Jurkat, Clone E6-1 (cell line): ENCODE data around the gene NR0B1. TPM values are rescaled to one million over a fixed set of nuclear protein-coding genes. Genes with fewer than 3 reads are reported as not detected.

Experiments
- DNase-seq: peaks from one replicate; pipeline ENCODE4 v3.0.0-alpha.2; 2011; ENCODE audit warnings: low read depth, low spot score
- H3K4me3 ChIP-seq: 2 replicates; pipeline ENCODE4 v1.5.1; 2011; ENCODE audit warnings: mild to moderate bottlenecking, low read length, control low read depth, moderate library complexity
- polyA plus RNA-seq: library from polyadenylated mRNA; unstranded; fragments of >200 nt; gene quantifications from one replicate; pipeline ENCODE4 v1.2.1, GENCODE V29; 2012; ENCODE audit warnings: missing spikeins; ENCODE audit not compliant: insufficient read length, insufficient read depth

Gene NR0B1, protein sequence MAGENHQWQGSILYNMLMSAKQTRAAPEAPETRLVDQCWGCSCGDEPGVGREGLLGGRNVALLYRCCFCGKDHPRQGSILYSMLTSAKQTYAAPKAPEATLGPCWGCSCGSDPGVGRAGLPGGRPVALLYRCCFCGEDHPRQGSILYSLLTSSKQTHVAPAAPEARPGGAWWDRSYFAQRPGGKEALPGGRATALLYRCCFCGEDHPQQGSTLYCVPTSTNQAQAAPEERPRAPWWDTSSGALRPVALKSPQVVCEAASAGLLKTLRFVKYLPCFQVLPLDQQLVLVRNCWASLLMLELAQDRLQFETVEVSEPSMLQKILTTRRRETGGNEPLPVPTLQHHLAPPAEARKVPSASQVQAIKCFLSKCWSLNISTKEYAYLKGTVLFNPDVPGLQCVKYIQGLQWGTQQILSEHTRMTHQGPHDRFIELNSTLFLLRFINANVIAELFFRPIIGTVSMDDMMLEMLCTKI
- not detected for polyA plus RNA-seq

DNA sequence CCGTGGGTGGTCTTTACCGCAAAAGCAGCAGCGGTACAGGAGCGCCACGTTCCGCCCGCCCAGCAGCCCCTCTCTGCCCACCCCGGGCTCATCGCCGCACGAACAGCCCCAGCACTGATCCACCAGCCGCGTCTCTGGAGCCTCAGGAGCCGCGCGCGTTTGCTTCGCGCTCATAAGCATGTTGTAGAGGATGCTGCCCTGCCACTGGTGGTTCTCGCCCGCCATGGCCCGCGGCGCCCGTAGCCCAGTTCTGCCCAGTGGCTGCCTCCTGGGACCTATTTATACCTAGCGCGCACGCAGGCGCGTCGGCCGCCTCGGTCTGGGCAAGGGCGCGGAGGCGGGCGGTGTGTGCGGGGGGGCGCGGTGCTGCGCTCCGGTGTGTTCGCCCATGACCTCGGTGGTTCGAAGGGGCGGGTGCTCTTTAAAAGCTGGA lies at the start of gene NR0B1:
Gene NR0B1 (minus strand): TSS at position 252 of the 433 bp plus-strand sequence. CDS start 27 bp downstream, at position 225.
- DNase-seq = no peak
- no peak within 1 kb of the TSS for H3K4me3 ChIP-seq

DNA sequence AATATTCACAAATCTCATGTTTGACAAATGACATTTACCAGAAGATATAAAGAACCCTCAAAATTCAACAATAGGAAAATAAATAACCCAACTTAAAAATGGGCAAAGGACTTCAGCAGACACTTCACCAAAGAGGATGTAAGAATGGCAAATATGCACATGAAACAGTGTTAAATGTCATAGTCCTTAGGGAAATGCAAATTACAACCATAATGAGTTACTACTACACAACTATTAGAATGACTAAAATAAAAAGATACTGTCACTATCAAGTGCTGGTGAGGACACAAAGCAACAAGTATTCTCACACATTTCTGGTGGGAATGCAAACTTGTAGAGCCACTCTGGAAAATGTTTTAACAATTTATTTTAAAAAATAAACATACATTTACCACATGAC lies 40.8 kb upstream of the NR0B1 start:
- H3K4me3 ChIP-seq = no peak overlapping the region

GRCh38 chrX:30343206-30343605 lies 34.0 kb upstream of the NR0B1 start:
- DNase-seq = no peak
- H3K4me3 ChIP-seq = no peak overlapping the region

More for the DNA sequence above, 40.8 kb upstream of the NR0B1 start:
- DNase-seq = no peak

GRCh38 chrX:30340753-30341152 lies 31.6 kb upstream of the NR0B1 start:
- no peak for DNase-seq
- no peak overlapping the region for H3K4me3 ChIP-seq

- H3K4me3 ChIP-seq = no peak overlapping the region
- DNase-seq = no peak
These were observed 18.6 kb upstream of the NR0B1 start for GRCh38 chrX:30327762-30328161.

DNA sequence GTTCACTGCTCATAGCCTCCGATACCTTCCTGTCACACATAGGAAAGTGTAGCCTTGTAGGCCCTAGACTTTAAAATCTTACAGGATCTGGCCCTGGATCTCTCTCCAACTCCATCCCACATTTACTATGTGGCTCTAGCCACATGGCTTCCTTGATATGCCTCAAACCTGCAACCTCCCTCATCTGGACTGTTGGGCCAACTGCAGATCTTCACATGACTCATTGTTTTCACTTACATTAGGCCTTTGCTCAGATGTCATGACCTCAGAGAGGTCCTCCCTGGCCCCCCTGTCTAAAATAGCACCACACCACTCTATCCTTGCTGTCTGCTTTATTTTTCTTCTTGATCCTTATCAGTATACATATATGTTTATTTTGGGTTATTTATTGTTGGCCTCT lies 8.1 kb upstream of the NR0B1 start:
- no peak for DNase-seq

DNA sequence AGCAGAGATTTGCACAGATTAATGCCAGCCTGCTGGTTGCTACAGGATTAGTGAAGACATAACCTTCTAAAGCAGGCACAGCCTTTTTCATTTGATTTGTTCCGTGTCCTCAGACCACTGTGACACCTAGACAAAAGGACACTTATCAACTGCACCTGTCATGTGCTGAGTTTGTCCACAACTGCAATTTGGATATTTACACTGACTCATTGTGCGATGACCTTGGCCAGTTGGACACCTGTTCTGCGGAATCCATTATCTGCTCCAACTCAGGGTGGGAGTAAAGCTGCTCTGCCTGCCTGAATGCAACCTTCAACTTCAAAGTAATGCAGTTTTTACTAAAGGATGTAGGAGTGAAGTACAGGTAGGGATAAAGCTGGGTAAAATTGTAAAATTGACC lies 4.1 kb upstream of the NR0B1 start:
- no peak overlapping the region for H3K4me3 ChIP-seq
- DNase-seq = no peak

More for the DNA sequence above, 8.1 kb upstream of the NR0B1 start:
- H3K4me3 ChIP-seq = no peak overlapping the region

- no peak overlapping the region for H3K4me3 ChIP-seq
- no peak for DNase-seq
These were observed 3.7 kb upstream of the NR0B1 start for GRCh38 chrX:30312858-30313257.

GRCh38 chrX:30310429-30311206 lies 1.4 kb upstream of the NR0B1 start:
- DNase-seq = no peak
- H3K4me3 ChIP-seq = no peak overlapping the region

GRCh38 chrX:30308263-30309138 lies 689 bp downstream of the NR0B1 start:
- no peak for DNase-seq
- H3K4me3 ChIP-seq = no peak overlapping the region

GRCh38 chrX:30307466-30307865 lies 1.7 kb downstream of the NR0B1 start:
- H3K4me3 ChIP-seq = no peak overlapping the region
- no peak for DNase-seq

DNA sequence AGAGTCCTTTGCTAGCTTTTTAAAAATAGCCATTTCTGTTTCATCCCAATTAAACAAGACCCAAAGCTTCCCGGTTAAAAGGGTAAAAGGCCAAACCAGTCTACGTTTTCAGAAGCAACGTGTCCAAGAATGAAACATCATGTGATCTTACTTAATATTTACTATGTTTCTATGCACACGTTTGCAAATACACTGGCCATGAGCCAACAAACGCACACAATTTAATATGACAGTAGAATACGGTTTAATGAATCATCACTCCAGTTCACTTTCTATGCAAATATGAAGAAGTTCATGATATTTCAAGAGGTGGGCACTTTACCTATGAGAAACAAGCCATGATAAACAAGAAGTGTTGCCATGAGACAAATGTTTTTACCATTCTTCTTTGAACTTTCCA lies 4.3 kb downstream of the NR0B1 start:
- no peak overlapping the region for H3K4me3 ChIP-seq
- no peak for DNase-seq

DNA sequence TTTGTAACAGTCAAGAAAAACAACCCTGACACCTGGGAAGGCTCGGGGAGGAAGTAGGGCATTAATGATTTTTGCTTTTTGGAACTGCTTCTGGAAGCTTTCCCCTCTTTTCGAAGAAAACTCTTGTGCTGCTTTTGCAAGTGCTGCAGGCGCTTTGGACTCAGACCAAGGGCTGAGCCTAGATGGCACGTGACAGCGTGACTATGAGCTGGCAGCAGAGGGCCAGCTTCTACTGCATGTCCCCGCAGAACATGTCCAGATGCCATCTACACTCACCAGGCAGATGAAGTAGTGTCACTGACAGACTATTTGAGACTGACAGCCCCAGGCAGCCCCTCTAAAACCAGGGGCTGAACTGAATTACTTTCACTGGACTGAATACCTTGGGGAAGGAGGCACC lies 6.2 kb downstream of the NR0B1 start:
- DNase-seq = no peak
- no peak overlapping the region for H3K4me3 ChIP-seq

DNA sequence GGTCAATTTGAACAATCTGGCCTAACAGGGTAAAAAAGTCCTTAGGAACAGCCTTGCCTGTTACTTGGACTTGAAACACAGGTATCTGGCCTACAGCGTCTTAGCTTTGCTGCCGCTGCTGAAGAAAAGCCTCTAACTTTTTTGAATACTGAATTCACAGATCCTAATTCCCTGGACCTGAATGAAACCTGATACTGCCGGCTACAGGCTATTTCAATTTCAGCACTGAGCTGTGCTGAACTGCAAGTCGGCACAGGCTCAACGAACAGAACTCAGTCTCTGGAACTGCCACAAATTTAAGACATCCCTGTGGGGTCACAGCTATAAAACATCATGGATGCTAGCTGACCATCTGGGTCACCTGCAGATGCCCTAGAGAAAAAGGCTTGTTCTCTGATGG lies 7.2 kb downstream of the NR0B1 start:
- H3K4me3 ChIP-seq = no peak overlapping the region
- DNase-seq = no peak

GRCh38 chrX:30301208-30301607 lies 8.0 kb downstream of the NR0B1 start:
- DNase-seq = no peak
- H3K4me3 ChIP-seq = no peak overlapping the region

GRCh38 chrX:30296408-30297254 lies 12.6 kb downstream of the NR0B1 start:
- DNase-seq = no peak
- H3K4me3 ChIP-seq = no peak overlapping the region

DNA sequence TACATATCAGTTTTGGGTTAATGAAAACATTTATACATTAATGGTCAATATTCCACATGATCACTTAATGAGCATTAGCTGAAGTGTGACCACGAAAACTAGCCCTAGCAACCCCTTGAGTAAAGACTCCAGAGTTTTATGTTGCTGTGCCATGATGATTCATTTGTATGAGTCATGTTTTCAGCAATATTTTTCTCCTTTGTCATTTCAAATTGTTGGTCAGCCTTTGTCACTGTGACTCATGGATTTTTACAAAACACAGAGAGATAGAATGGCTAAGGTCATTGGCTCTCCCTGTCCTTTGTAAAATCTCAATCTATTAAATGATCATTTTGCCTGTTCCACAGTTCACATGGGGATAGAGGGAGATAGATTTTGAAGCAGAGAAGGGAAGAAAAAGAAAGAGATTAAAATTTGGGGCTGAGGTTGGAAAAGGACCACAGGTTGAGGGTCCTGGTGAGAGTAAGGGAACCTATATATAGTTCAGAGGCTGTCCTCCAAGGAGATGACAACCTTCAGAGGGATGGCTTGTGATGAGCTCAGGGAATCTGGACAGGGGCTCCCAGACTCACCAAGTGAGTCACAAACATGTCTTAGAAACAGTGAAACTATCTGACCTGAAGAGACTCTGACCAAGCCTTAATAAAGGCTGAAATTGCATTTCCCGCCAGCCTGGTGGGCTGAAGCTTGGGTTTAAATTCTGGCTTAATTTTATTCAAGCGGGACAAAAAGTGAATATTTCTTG lies 25.6 kb downstream of the NR0B1 start:
- no peak overlapping the region for H3K4me3 ChIP-seq
- no peak for DNase-seq

- DNase-seq = no peak
- no peak overlapping the region for H3K4me3 ChIP-seq
These were observed 26.7 kb downstream of the NR0B1 start for GRCh38 chrX:30282527-30282926.
